Islet of Langerhans (tissue), 1 donor: Measurements from ENCODE around the gene OR51B6.
"Not testable (repeated sequence)": the region's sequence is repeated elsewhere in the genome, so short reads cannot be mapped to it uniquely, and the experiment has no call there.

Experiments used
- FAIRE-seq: peaks from one replicate; lab custom pipeline; 2011; peaks lifted over from hg19 to GRCh38; lab: Jason Lieb, UNC

The OR51B6 gene

GRCh38 chr11:5366365-5366764 lies 15.1 kb downstream of the OR51B6 start:
- not testable (repeated sequence) for FAIRE-seq

- no peak for FAIRE-seq
Measured at GRCh38 chr11:5366856-5367255, 15.5 kb downstream of the OR51B6 start.

- no peak for FAIRE-seq
Measured at GRCh38 chr11:5367448-5368074, 16.3 kb downstream of the OR51B6 start.

DNA sequence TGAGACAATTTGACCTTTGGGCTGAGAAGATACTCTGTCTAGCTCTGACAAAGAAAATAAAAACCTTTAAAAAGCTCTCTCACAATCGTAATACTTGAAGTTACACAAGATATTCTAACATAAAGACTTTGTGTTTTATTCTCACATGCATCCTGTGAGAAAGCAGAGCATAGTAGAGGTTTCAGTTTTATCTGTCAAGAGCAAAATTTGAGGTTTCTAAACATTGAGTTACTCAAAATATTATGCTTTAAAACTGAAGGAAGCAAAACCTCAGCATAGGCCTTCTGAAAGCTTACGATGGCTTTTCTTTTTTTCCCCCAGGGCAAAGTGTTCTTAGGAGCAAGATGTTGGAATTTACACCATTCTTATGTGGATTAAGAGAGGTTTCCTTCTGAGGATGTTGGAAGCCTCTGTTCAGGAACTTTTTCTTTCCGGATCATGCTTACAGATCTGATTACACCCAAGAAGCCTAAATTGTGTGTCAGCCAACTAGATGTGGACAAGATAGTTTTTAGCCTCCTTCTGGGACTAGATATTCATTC lies 17.3 kb downstream of the OR51B6 start:
- FAIRE-seq = no peak

GRCh38 chr11:5369789-5370188 lies 18.5 kb downstream of the OR51B6 start:
- FAIRE-seq = no peak

DNA sequence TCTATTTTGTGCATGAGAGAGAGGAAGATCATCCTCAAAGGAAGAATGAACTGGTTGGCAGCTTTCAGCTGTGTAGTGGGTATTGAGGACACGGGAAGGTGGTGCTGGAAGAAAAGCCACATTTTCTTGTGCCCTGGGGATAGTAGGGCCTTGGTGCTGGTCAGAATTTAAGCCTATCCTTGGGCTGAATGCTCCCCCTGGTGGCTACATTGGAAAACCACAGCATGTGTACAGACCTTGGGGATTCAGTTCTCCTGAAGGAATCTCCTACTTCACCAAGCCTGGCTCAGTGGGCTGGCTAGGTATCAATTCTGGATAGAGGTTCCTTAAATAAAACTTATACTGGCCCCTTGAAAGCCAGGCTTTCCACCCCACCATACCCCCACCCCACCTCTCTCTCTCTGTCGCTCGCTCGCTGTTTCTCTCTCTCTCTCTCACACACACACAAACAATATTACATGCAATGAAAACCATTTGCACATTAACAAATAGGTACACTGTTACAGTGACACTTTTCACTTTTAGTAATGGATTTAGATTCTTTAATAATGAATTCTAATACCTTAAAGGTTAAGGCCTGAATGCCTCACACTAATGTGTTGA lies 29.5 kb downstream of the OR51B6 start:
- FAIRE-seq = no peak

- no peak for FAIRE-seq
Measured at GRCh38 chr11:5383576-5383975, 32.3 kb downstream of the OR51B6 start, which contains the start of gene OR51M1. TSS of gene OR51M1 (plus strand) at chr11:5383812. CDS start at chr11:5389399, 5,587 bp downstream.

- FAIRE-seq = no peak
Measured at GRCh38 chr11:5384335-5384734, 33.0 kb downstream of the OR51B6 start.

GRCh38 chr11:5390210-5390609 lies 38.9 kb downstream of the OR51B6 start:
- FAIRE-seq = no peak

GRCh38 chr11:5394091-5394490 lies 42.8 kb downstream of the OR51B6 start:
- FAIRE-seq = no peak

- FAIRE-seq = no peak
Measured at GRCh38 chr11:5398936-5399335, 47.6 kb downstream of the OR51B6 start.
